Karpas-422 (cell line): ENCODE measurements around the gene GNG5. TPM values are rescaled to one million over a fixed set of nuclear protein-coding genes. Genes with fewer than 3 reads are reported as not detected.
A peak's percentile ranks its signal among the peaks of the same experiment; 100 is the strongest.

Experiments used
- DNase-seq: peaks from one replicate; pipeline ENCODE4 v3.0.0-alpha.2; 2015
- H2AFZ ChIP-seq: fragments of 200-600 bp; sonication (generic); 2 replicates; pipeline ENCODE4 v1.6.1; 2014; ENCODE audit warnings: antibody characterized with exemption, low read length, mixed read lengths
- H3K27ac ChIP-seq: fragments of 200-600 bp; sonication (generic); 2 replicates; pipeline ENCODE4 v1.5.1; 2014; ENCODE audit warnings: mild to moderate bottlenecking, low read length, moderate library complexity
- H3K27me3 ChIP-seq: fragments of 200-600 bp; sonication (generic); 2 replicates; pipeline ENCODE4 v1.6.1; 2014; ENCODE audit warnings: low read length, mixed read lengths
- H3K36me3 ChIP-seq: fragments of 200-600 bp; sonication (generic); 2 replicates; pipeline ENCODE4 v1.6.1; 2014; ENCODE audit warnings: low read length, mixed read lengths; ENCODE audit not compliant: insufficient read depth
- H3K4me1 ChIP-seq: fragments of 200-600 bp; sonication (generic); 2 replicates; pipeline ENCODE4 v1.6.1; 2014; ENCODE audit warnings: mild to moderate bottlenecking, low read length, mixed read lengths
- H3K4me2 ChIP-seq: fragments of 200-600 bp; sonication (generic); 2 replicates; pipeline ENCODE4 v1.6.1; 2014; ENCODE audit warnings: low read length, low read depth, mild to moderate bottlenecking; ENCODE audit not compliant: poor library complexity, severe bottlenecking
- H3K4me3 ChIP-seq: fragments of 200-600 bp; sonication (generic); 2 replicates; pipeline ENCODE4 v1.5.1; 2014; ENCODE audit warnings: mild to moderate bottlenecking, antibody characterized with exemption, low read length, mixed read lengths
- H3K79me2 ChIP-seq: fragments of 200-600 bp; sonication (generic); 2 replicates; pipeline ENCODE4 v1.6.1; 2014; ENCODE audit warnings: mild to moderate bottlenecking, low read length, mixed read lengths
- H3K9ac ChIP-seq: fragments of 200-600 bp; sonication (generic); 2 replicates; pipeline ENCODE4 v1.6.0; 2014; ENCODE audit warnings: low read length
- H3K9me2 ChIP-seq: fragments of 200-600 bp; sonication (generic), shearing (Covaris generic); replicated peaks from 2 replicates; pipeline ENCODE4 v1.6.0; 2014; ENCODE audit warnings: mild to moderate bottlenecking, low read length, moderate library complexity; ENCODE audit not compliant: insufficient read depth
- H3K9me3 ChIP-seq: fragments of 300-700, 200-600 bp; sonication (generic); 2 replicates; pipeline ENCODE4 v1.6.1; 2014; ENCODE audit warnings: low read length, mixed read lengths
- H4K20me1 ChIP-seq: fragments of 200-600 bp; sonication (generic); 2 replicates; pipeline ENCODE4 v1.6.1; 2014; ENCODE audit warnings: mild to moderate bottlenecking, antibody characterized with exemption, low read length, low read depth; ENCODE audit not compliant: insufficient read depth
- total RNA-seq: library from RNA; depleted of rRNA; stranded (reverse); fragments of >200 nt; shearing (Covaris generic); gene quantifications from 2 replicates; pipeline ENCODE4 v1.2.3, GENCODE V29; 2014; ENCODE audit warnings: low replicate concordance

GNG5 gene
- total RNA-seq, 1 experiment from 2014 or later, result 79.1 TPM

GRCh38 chr1:84502927-84503326 lies 3.5 kb downstream of the GNG5 start:
- peaks cover 77% of the 10 kb centered on the region for H3K79me2 ChIP-seq
- peaks cover 55% of the 10 kb centered on the region for H3K4me1 ChIP-seq
- H3K9ac ChIP-seq, result no peak overlapping the region
- H3K9me3 ChIP-seq, result no peaks in the 10 kb centered on the region
- H3K4me2 ChIP-seq, result peak overlapping the region; percentile 90
- H3K9me2 ChIP-seq, result no peaks in the 10 kb centered on the region
- H3K27me3 ChIP-seq, result no peaks in the 10 kb centered on the region
- H3K36me3 ChIP-seq, result peaks cover 38% of the 10 kb centered on the region
- no peak overlapping the region for H3K4me3 ChIP-seq
- no peak overlapping the region for H2AFZ ChIP-seq
- DNase-seq, result no peak
- H3K27ac ChIP-seq, result no peak overlapping the region
- H4K20me1 ChIP-seq, result peaks cover 22% of the 10 kb centered on the region; the same call in 1 of the 2 replicates

- 0 out of 2 replicates have a peak overlapping the region, but pooled peaks have one; percentile 3 for H3K27ac ChIP-seq
- H3K79me2 ChIP-seq, result peaks cover 60% of the 10 kb centered on the region
- H2AFZ ChIP-seq, result no peak overlapping the region
- peaks cover 31% of the 10 kb centered on the region for H3K4me1 ChIP-seq
- peaks cover 77% of the 10 kb centered on the region for H3K36me3 ChIP-seq
- no peak overlapping the region for H3K9ac ChIP-seq
- DNase-seq, result no peak
- peaks cover 3% of the 10 kb centered on the region; the same call in 1 of the 2 replicates for H4K20me1 ChIP-seq
- no peak overlapping the region for H3K4me2 ChIP-seq
- H3K9me2 ChIP-seq, result no peaks in the 10 kb centered on the region
- H3K4me3 ChIP-seq, result no peak overlapping the region
- H3K9me3 ChIP-seq, result no peaks in the 10 kb centered on the region
- no peaks in the 10 kb centered on the region for H3K27me3 ChIP-seq
Measured at GRCh38 chr1:84497631-84498275, 8.6 kb downstream of the GNG5 start.

GRCh38 chr1:84496498-84496897 lies 9.9 kb downstream of the GNG5 start:
- no peak overlapping the region for H3K27ac ChIP-seq
- no peak for DNase-seq
- no peaks in the 10 kb centered on the region for H3K9me2 ChIP-seq
- H3K4me3 ChIP-seq, result no peak overlapping the region
- H3K79me2 ChIP-seq, result peaks cover 53% of the 10 kb centered on the region
- H3K4me2 ChIP-seq, result no peak overlapping the region
- peaks cover 24% of the 10 kb centered on the region for H3K4me1 ChIP-seq
- H3K36me3 ChIP-seq, result peaks cover 84% of the 10 kb centered on the region
- H3K9me3 ChIP-seq, result no peaks in the 10 kb centered on the region
- H2AFZ ChIP-seq, result no peak overlapping the region
- no peaks in the 10 kb centered on the region for H4K20me1 ChIP-seq
- no peaks in the 10 kb centered on the region for H3K27me3 ChIP-seq
- H3K9ac ChIP-seq, result no peak overlapping the region

GRCh38 chr1:84493747-84494146 lies 12.6 kb downstream of the GNG5 start:
- Histone ChIP-seq H4K20me1 (no peaks in the 10 kb centered on the region), H3K4me1 (peaks cover 7% of the 10 kb centered on the region), H3K27me3 (no peaks in the 10 kb centered on the region), H3K79me2 (peaks cover 44% of the 10 kb centered on the region), H3K4me2 (no peak overlapping the region), H3K9ac (no peak overlapping the region), H2AFZ (no peak overlapping the region), H3K9me2 (no peaks in the 10 kb centered on the region), H3K9me3 (no peaks in the 10 kb centered on the region), H3K36me3 (peaks cover 80% of the 10 kb centered on the region), H3K27ac (no peak overlapping the region), H3K4me3 (no peak overlapping the region)
- no peak for DNase-seq

- Histone ChIP-seq H3K4me2 (no peak overlapping the region), H3K79me2 (peaks cover 45% of the 10 kb centered on the region), H3K9me2 (no peaks in the 10 kb centered on the region)
Measured at GRCh38 chr1:84492726-84493125, 13.7 kb downstream of the GNG5 start.

GRCh38 chr1:84489766-84490165 lies 16.6 kb downstream of the GNG5 start:
- no peak overlapping the region for H2AFZ ChIP-seq
- no peak overlapping the region for H3K4me2 ChIP-seq
- no peaks in the 10 kb centered on the region; the same call in 1 of the 2 replicates for H3K4me1 ChIP-seq
- H3K4me3 ChIP-seq, result no peak overlapping the region
- no peaks in the 10 kb centered on the region for H3K9me2 ChIP-seq
- H3K27me3 ChIP-seq, result no peaks in the 10 kb centered on the region
- H4K20me1 ChIP-seq, result no peaks in the 10 kb centered on the region
- peaks cover 67% of the 10 kb centered on the region for H3K36me3 ChIP-seq
- no peak for DNase-seq
- H3K79me2 ChIP-seq, result peaks cover 68% of the 10 kb centered on the region
- H3K9me3 ChIP-seq, result no peaks in the 10 kb centered on the region
- H3K9ac ChIP-seq, result no peak overlapping the region
- no peak overlapping the region for H3K27ac ChIP-seq

More at GRCh38 chr1:84492726-84493125, 13.7 kb downstream of the GNG5 start:
- Histone ChIP-seq H3K4me1 (peaks cover 3% of the 10 kb centered on the region), H3K36me3 (peaks cover 75% of the 10 kb centered on the region), H4K20me1 (no peaks in the 10 kb centered on the region), H3K4me3 (no peak overlapping the region), H3K9ac (no peak overlapping the region), H3K27ac (no peak overlapping the region), H3K9me3 (no peaks in the 10 kb centered on the region), H2AFZ (no peak overlapping the region), H3K27me3 (no peaks in the 10 kb centered on the region)
- DNase-seq, result no peak

GRCh38 chr1:84488107-84488506 lies 18.3 kb downstream of the GNG5 start:
- H3K9me3 ChIP-seq, result no peaks in the 10 kb centered on the region
- H3K36me3 ChIP-seq, result peaks cover 74% of the 10 kb centered on the region
- H3K4me2 ChIP-seq, result no peak overlapping the region

GRCh38 chr1:84481317-84481716 lies 25.1 kb downstream of the GNG5 start:
- DNase-seq, result no peak
- peak overlapping the region; percentile 98 for H3K4me2 ChIP-seq
- peaks cover 72% of the 10 kb centered on the region for H3K79me2 ChIP-seq
- H3K9ac ChIP-seq, result no peak overlapping the region
- no peak overlapping the region for H2AFZ ChIP-seq
- H3K9me2 ChIP-seq, result no peaks in the 10 kb centered on the region
- peaks cover 3% of the 10 kb centered on the region; the same call in 1 of the 2 replicates for H3K9me3 ChIP-seq
- peak overlapping the region; percentile 92; the same call in 1 of the 2 replicates for H3K4me3 ChIP-seq
- peaks cover 48% of the 10 kb centered on the region for H3K36me3 ChIP-seq
- no peak overlapping the region for H3K27ac ChIP-seq
- peaks cover 33% of the 10 kb centered on the region for H3K4me1 ChIP-seq
- H3K27me3 ChIP-seq, result no peaks in the 10 kb centered on the region
- H4K20me1 ChIP-seq, result peaks cover 7% of the 10 kb centered on the region; the same call in 1 of the 2 replicates

More at GRCh38 chr1:84488107-84488506, 18.3 kb downstream of the GNG5 start:
- Histone ChIP-seq H4K20me1 (no peaks in the 10 kb centered on the region), H3K79me2 (peaks cover 80% of the 10 kb centered on the region), H3K27me3 (no peaks in the 10 kb centered on the region), H2AFZ (no peak overlapping the region), H3K4me1 (no peaks in the 10 kb centered on the region; the same call in 1 of the 2 replicates), H3K9ac (no peak overlapping the region), H3K27ac (no peak overlapping the region), H3K9me2 (no peaks in the 10 kb centered on the region), H3K4me3 (no peak overlapping the region)
- no peak for DNase-seq
